PC-9 (cell line): ENCODE measurements around the gene GPRIN2. TPM values are rescaled to one million over a fixed set of nuclear protein-coding genes. Genes with fewer than 3 reads are reported as not detected.

Experiments used
- BruUV-seq: library from RNA; stranded (reverse); fragments of 400-500 nt; replicated peaks from 2 replicates; lab custom pipeline; 2021; lab: Mats Ljungman, UMichigan
- CTCF ChIA-PET: fragments of 300-600 bp; sonication (Branson Sonifier 250); formaldehyde crosslinking; loops from one replicate; lab custom pipeline; 2022; ENCODE audit warnings: antibody characterized with exemption; lab: Charles Lee
- POLR2A ChIA-PET: fragments of 300-600 bp; sonication (Branson Sonifier 250); formaldehyde crosslinking; loops from one replicate; lab custom pipeline; 2022; ENCODE audit warnings: antibody characterized with exemption; ENCODE audit not compliant: unreplicated experiment; lab: Charles Lee
- DNase-seq, 2 experiments: peaks; one replicate each; pipeline versions ENCODE4 v3.0.0 to v3.0.0-alpha.2; 2015 to 2022; ENCODE audit warnings: mixed read lengths in 1 of 2
- H2AFZ ChIP-seq: fragments of 200-600 bp; sonication (generic); 2 replicates; pipeline ENCODE4 v1.8.1; 2017; ENCODE audit warnings: antibody characterized with exemption
- H3F3A ChIP-seq: fragments of 200-600 bp; sonication (generic); 2 replicates; pipeline ENCODE4 v1.8.1; 2017; ENCODE audit warnings: antibody characterized with exemption, mild to moderate bottlenecking, low read depth; ENCODE audit not compliant: insufficient read depth
- H3K27ac ChIP-seq: fragments of 200-600 bp; sonication (generic); 2 replicates; pipeline ENCODE4 v1.6.1; 2016; ENCODE audit warnings: mixed run types
- H3K27me3 ChIP-seq: fragments of 200-600 bp; sonication (generic); 2 replicates; pipeline ENCODE4 v1.6.1; 2016; ENCODE audit warnings: low read depth, mixed run types; ENCODE audit not compliant: insufficient read depth
- H3K36me3 ChIP-seq: fragments of 200-600 bp; sonication (generic); 2 replicates; pipeline ENCODE4 v1.6.1; 2016; ENCODE audit warnings: low read depth, mixed run types
- H3K4me1 ChIP-seq: fragments of 200-600 bp; sonication (generic); replicated peaks from 2 replicates; pipeline ENCODE4 v1.6.1; 2016; ENCODE audit warnings: mixed run types; ENCODE audit not compliant: insufficient read depth
- H3K4me2 ChIP-seq: fragments of 200-600 bp; sonication (generic); 2 replicates; pipeline ENCODE4 v1.6.1; 2017; ENCODE audit warnings: mixed run types
- H3K4me3 ChIP-seq: fragments of 200-600 bp; sonication (generic); 2 replicates; pipeline ENCODE4 v1.6.1; 2016; ENCODE audit warnings: mixed run types
- H3K79me2 ChIP-seq: fragments of 200-600 bp; sonication (generic); 2 replicates; pipeline ENCODE4 v1.6.1; 2017; ENCODE audit warnings: low read depth, mixed run types
- H3K9me2 ChIP-seq: fragments of 200-600 bp; sonication (generic); 2 replicates; pipeline ENCODE4 v1.8.1; 2017; ENCODE audit warnings: mild to moderate bottlenecking; ENCODE audit not compliant: insufficient read depth
- H3K9me3 ChIP-seq: fragments of 200-600 bp; sonication (generic); 2 replicates; pipeline ENCODE4 v1.8.1; 2016; ENCODE audit warnings: low read depth; ENCODE audit not compliant: insufficient read depth
- H4K20me1 ChIP-seq: fragments of 200-600 bp; sonication (generic); 2 replicates; pipeline ENCODE4 v1.8.1; 2017; ENCODE audit not compliant: insufficient read depth
- EZH2 ChIP-seq: fragments of 200-600 bp; sonication (generic); IDR thresholded peaks from 2 replicates; pipeline ENCODE4 v1.8.0; 2017; ENCODE audit warnings: antibody characterized with exemption, low read depth
- intact Hi-C: fragments of 100-400 bp; cut with micrococcal nuclease; formaldehyde crosslinking; loops from one replicate; pipeline ENCODE4 v1.10.0; 2022; ENCODE audit not compliant: unreplicated experiment
- total RNA-seq: library from RNA; stranded (reverse); gene quantifications from 2 replicates; pipeline ENCODE4 v1.2.3, GENCODE V29; 2021
- TF ChIP-seq, protein P1 (sequence below): fragments of 200-600 bp; sonication (generic); conservative IDR thresholded peaks from 2 replicates; pipeline ENCODE4 v1.6.1; 2017; ENCODE audit warnings: mixed run types, antibody characterized with exemption, mild to moderate bottlenecking, moderate library complexity

GPRIN2 gene
- total RNA-seq, 1 experiment from 2014 or later: 33.1 TPM

DNA sequence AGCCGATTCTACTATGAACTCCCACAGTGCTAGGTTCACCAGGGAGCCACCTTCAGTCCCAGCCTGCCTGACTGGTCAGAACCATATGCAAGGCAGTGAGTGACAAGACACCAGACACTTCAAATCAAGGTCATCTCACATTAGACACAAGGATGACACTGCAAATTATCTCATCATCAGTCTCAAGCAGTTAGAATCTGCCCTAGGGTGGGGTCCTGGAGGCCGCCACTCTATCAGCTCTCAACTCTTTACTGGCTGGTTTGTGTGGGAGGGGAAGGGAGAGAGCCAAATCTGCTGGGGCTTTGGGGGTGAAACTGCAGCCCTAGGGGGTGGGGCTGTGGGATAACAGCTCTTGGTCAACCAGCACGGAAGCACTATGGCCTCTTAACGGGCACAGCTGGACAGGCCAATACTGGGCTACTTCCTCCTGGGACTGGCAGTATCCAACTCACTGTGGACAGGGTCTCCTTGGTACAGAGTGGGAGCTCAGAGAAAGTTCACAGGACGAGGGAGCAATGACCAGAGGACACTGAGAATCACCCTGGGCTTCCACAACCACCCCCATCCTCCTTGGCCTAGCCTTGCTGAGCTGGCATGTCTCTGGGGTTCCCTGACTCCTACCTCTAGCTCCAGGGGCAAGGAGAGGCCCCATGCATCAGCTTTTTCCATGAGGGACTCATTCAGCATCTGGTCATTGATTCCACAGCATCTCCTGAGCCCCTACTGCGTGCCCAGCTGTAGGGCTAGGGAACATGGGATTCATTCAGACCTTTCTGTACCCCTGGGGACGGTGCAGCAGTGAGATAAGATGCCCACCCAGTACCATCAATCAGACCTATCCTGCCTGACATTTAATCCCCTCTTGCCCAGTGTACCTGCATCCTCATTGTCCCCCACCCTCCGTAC is 5.4 kb downstream of the GPRIN2 start:
- DNase-seq: no peak
- Histone ChIP-seq H3K4me1 (no peaks in the 10 kb centered on the region), H3K27ac (no peak overlapping the region), H3K79me2 (no peaks in the 10 kb centered on the region), H3K9me3 (no peaks in the 10 kb centered on the region), H3K4me3 (no peak overlapping the region), H3K36me3 (no peaks in the 10 kb centered on the region), H3F3A (no peaks in the 10 kb centered on the region), H3K4me2 (no peak overlapping the region), H3K27me3 (no peaks in the 10 kb centered on the region), H4K20me1 (no peaks in the 10 kb centered on the region), H2AFZ (no peak overlapping the region), H3K9me2 (no peaks in the 10 kb centered on the region)
- intact Hi-C loops: no loop called here
- TF ChIP-seq, protein P1, sequence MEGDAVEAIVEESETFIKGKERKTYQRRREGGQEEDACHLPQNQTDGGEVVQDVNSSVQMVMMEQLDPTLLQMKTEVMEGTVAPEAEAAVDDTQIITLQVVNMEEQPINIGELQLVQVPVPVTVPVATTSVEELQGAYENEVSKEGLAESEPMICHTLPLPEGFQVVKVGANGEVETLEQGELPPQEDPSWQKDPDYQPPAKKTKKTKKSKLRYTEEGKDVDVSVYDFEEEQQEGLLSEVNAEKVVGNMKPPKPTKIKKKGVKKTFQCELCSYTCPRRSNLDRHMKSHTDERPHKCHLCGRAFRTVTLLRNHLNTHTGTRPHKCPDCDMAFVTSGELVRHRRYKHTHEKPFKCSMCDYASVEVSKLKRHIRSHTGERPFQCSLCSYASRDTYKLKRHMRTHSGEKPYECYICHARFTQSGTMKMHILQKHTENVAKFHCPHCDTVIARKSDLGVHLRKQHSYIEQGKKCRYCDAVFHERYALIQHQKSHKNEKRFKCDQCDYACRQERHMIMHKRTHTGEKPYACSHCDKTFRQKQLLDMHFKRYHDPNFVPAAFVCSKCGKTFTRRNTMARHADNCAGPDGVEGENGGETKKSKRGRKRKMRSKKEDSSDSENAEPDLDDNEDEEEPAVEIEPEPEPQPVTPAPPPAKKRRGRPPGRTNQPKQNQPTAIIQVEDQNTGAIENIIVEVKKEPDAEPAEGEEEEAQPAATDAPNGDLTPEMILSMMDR: no peak
- TF ChIP-seq EZH2: no peak
- POLR2A ChIA-PET: interaction anchor here (0.6 kb wide), 1 partner anchor 1467 kb away, joined by 3 read pairs; no protein-coding TSS in a partner anchor
- BruUV-seq: no TSS peak
- CTCF ChIA-PET: interaction anchor here (0.6 kb wide), 1 partner anchor 763 kb away, joined by 3 read pairs; no protein-coding TSS in a partner anchor

DNA sequence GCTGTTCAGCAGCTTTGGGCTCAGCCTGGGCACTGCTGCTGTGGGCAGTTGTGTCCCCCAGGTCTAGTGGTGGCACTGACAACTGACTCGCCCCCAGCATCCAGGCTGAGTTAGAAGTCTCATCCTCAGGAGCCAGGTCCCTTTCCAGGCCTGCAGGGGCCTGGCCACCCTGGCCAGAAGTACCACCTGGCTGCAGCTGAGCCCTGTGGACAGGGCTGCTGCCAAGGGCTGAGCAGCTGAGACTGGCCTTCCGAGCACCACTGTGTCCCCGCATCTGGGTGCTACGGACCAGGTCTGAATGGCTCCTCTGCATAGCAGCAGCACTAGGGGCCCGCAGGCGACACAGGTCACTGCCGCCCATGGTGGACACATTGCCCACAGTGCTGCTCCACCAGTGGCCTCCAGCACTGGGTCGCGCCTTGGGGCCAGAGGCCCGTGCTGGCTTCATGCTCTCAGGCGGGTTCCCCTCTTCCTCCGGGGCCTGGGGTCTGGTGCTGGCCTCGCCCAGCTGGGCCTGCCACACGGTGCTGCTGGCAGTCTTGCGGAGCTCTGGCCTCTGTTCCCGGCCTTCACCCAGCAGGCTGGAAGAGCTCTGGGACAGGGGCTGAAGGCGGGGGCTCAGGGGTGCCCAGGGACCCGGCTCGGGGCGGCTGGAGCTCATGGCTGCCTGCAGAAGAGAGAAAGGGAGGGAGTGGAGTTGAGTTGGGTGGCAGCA is 6.2 kb downstream of the GPRIN2 start:
- Histone ChIP-seq H3K9me3 (no peaks in the 10 kb centered on the region), H3K4me1 (peaks cover 5% of the 10 kb centered on the region), H3K36me3 (no peaks in the 10 kb centered on the region), H3K27me3 (no peaks in the 10 kb centered on the region), H3K79me2 (no peaks in the 10 kb centered on the region), H4K20me1 (no peaks in the 10 kb centered on the region), H3K4me3 (no peak overlapping the region), H2AFZ (no peak overlapping the region), H3K27ac (no peak overlapping the region), H3K9me2 (no peaks in the 10 kb centered on the region), H3F3A (peaks cover 2% of the 10 kb centered on the region; the same call in 1 of the 2 replicates), H3K4me2 (no peak overlapping the region)
- intact Hi-C loops: no loop called here
- CTCF ChIA-PET: interaction anchor here (0.6 kb wide), 1 partner anchor 764 kb away, joined by 3 read pairs; no protein-coding TSS in a partner anchor
- no TSS peak for BruUV-seq
- DNase-seq: no peak
- no peak for TF ChIP-seq EZH2
- TF ChIP-seq, protein P1: no peak
- POLR2A ChIA-PET: interaction anchor here (0.6 kb wide), 1 partner anchor 1468 kb away, joined by 3 read pairs; no protein-coding TSS in a partner anchor
